BLaER1 treated with 17β-estradiol and CSF1 and Interleukin-3, amounts not matched to agents 10 nM and 100 nM (cell line): ENCODE data around the gene PLD5.
"Not testable (repeated sequence)": the region's sequence is repeated elsewhere in the genome, so short reads cannot be mapped to it uniquely, and the experiment has no call there.

Source experiments
- H3K27ac ChIP-seq, 11 experiments: shearing (Covaris generic); formaldehyde crosslinking; 2 replicates each; pipeline ENCODE4 v1.8.1; 2022
- H3K27me3 ChIP-seq, 11 experiments: shearing (Covaris generic); formaldehyde crosslinking; 2 replicates each; pipeline ENCODE4 v1.8.1; 2022
- H3K36me3 ChIP-seq, 11 experiments: shearing (Covaris generic); formaldehyde crosslinking; 2 replicates each; pipeline ENCODE4 v1.8.1; 2022
- H3K4me1 ChIP-seq, 10 experiments: shearing (Covaris generic); formaldehyde crosslinking; 2 replicates each; pipeline ENCODE4 v1.8.1; 2022
- H3K4me2 ChIP-seq, 11 experiments: shearing (Covaris generic); formaldehyde crosslinking; 2 replicates each; pipeline ENCODE4 v1.8.1; 2022
- H3K4me3 ChIP-seq, 10 experiments: shearing (Covaris generic); formaldehyde crosslinking; 2 replicates each; pipeline ENCODE4 v1.8.1; 2022
- H3K9ac ChIP-seq, 11 experiments: shearing (Covaris generic); formaldehyde crosslinking; 2 replicates each; pipeline ENCODE4 v1.8.1; 2022
- H3K9me3 ChIP-seq, 11 experiments: shearing (Covaris generic); formaldehyde crosslinking; replicated peaks in 1 of 11; 2 replicates each; pipeline ENCODE4 v1.8.1; 2022
- H4K20me1 ChIP-seq, 11 experiments: shearing (Covaris generic); formaldehyde crosslinking; 2 replicates each; pipeline ENCODE4 v1.8.1; 2022
- Cebpa-rat ChIP-seq, 11 experiments: shearing (Covaris generic); IDR thresholded peaks; 2 replicates each; pipeline ENCODE4 v1.8.1; 2022

PLD5 gene

DNA sequence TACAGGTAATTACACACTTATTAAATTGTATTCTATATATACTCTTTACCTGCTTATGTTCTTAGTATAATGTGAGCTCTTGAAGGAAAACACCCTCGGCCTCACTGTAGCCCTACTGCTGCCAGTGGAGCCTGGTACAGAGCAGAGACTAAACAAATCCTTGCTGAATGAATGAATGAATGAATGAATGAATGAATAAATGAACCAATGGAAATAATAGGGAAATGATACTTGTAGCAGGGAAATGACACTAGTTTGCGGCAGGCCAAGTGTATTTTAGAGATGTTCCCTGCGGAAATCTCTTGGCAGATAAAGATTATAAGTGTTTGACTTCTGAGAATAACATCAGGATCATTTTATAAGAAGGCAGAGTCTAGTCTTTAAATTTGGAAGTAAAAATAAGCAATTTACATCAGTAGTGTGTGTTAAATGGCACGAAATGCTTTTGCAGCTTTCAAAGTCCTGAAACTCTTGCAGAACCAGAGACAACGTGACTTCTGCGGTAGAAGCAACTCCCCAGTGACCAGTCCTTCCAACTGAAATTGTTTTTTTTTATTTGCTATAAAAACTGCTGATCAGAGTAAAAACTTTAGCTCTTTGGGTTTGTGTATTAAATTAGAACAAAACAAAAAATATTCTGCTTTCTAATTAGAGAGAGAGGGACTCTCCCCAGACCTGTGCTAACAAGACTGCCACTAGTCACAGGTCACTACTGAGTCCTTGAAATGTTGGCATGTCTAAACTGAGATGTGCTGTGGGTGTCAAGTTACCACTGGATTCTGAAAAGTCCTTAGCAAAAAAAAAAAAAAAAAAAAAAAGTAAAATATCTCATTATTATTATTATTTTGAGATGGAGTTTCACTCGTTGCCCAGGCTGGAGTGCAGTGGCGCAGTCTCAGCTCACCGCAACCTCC lies 326.3 kb downstream of the PLD5 start:
- peak overlapping the region in 4 of 11 experiments; percentile 21 to 43 (median 32); a peak in 7 of 22 replicates for H3K4me2 ChIP-seq
- H3K27ac ChIP-seq: no peak overlapping the region
- no peaks in the 10 kb centered on the region for H4K20me1 ChIP-seq
- no peaks in the 10 kb centered on the region for H3K27me3 ChIP-seq
- H3K9me3 ChIP-seq: no peaks in the 10 kb centered on the region
- peaks cover 0 to 12% (median 0%) of the 10 kb centered on the region in 10 experiments; a peak in 4 of 20 replicates for H3K4me1 ChIP-seq
- no peak for TF ChIP-seq Cebpa-rat (IDR thresholded peaks at IDR 0.05)
- H3K9ac ChIP-seq: no peak overlapping the region
- H3K4me3 ChIP-seq: no peak overlapping the region
- H3K36me3 ChIP-seq: no peaks in the 10 kb centered on the region

DNA sequence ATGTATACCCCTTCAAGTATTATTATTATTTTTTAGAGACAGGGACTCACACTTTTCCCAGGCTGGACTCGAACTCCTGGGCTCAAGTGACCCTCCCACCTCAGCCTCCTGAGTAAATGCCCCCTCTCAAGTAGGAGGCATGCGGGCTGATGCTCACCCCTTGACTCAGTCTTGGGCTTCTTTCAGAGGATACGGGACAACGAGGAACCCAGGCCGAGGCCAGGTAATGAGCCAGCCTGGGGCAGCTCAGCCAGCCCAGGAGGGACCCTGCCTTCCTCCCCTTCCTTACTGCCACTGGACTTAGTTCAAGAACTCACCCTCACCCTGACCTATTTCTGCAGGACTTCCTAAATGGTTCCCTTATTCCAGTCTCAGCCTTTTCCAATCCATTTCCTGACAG lies 327.6 kb downstream of the PLD5 start:
- Histone ChIP-seq H3K27me3 (no peaks in the 10 kb centered on the region), H3K9ac (no peak overlapping the region), H3K36me3 (no peaks in the 10 kb centered on the region), H3K9me3 (no peaks in the 10 kb centered on the region), H3K4me2 (no peak overlapping the region), H3K27ac (no peak overlapping the region), H3K4me3 (no peak overlapping the region), H4K20me1 (no peaks in the 10 kb centered on the region), H3K4me1 (peaks cover 0 to 12% (median 0%) of the 10 kb centered on the region in 10 experiments; a peak in 4 of 20 replicates)
- TF ChIP-seq Cebpa-rat (IDR thresholded peaks at IDR 0.05): no peak

- no peaks in the 10 kb centered on the region for H4K20me1 ChIP-seq
- H3K9ac ChIP-seq: no peak overlapping the region
- H3K36me3 ChIP-seq: no peaks in the 10 kb centered on the region
- peaks cover 0 to 12% (median 0%) of the 10 kb centered on the region in 10 experiments; a peak in 4 of 20 replicates for H3K4me1 ChIP-seq
- no peaks in the 10 kb centered on the region for H3K9me3 ChIP-seq
- TF ChIP-seq Cebpa-rat (IDR thresholded peaks at IDR 0.05): no peak
- no peak overlapping the region for H3K27ac ChIP-seq
- H3K4me3 ChIP-seq: no peak overlapping the region
- no peak overlapping the region for H3K4me2 ChIP-seq
- H3K27me3 ChIP-seq: no peaks in the 10 kb centered on the region
Measured at GRCh38 chr1:242196101-242196500, 328.4 kb downstream of the PLD5 start.

- Histone ChIP-seq H3K4me1 (peaks cover 0 to 17% (median 11%) of the 10 kb centered on the region in 10 experiments; a peak in 13 of 20 replicates), H3K4me3 (no peak overlapping the region)
- no peak for TF ChIP-seq Cebpa-rat (IDR thresholded peaks at IDR 0.05)
Measured at GRCh38 chr1:242189591-242189990, 334.9 kb downstream of the PLD5 start.

GRCh38 chr1:242187816-242188215 lies 336.7 kb downstream of the PLD5 start:
- H3K9me3 ChIP-seq: no peaks in the 10 kb centered on the region
- no peaks in the 10 kb centered on the region for H3K27me3 ChIP-seq
- 0 out of 22 replicates have a peak overlapping the region, but pooled peaks of 1 of the 11 experiments have one; percentile 9 for H3K27ac ChIP-seq
- H3K4me1 ChIP-seq: peaks cover 0 to 17% (median 11%) of the 10 kb centered on the region in 10 experiments; a peak in 13 of 20 replicates
- no peak overlapping the region for H3K4me3 ChIP-seq
- H3K4me2 ChIP-seq: peak overlapping the region in 5 of 11 experiments; percentile 7 to 45 (median 24); a peak in 5 of 22 replicates
- TF ChIP-seq Cebpa-rat (IDR thresholded peaks at IDR 0.05): no peak
- no peak overlapping the region for H3K9ac ChIP-seq
- H3K36me3 ChIP-seq: no peaks in the 10 kb centered on the region
- H4K20me1 ChIP-seq: no peaks in the 10 kb centered on the region

More at GRCh38 chr1:242189591-242189990, 334.9 kb downstream of the PLD5 start:
- no peaks in the 10 kb centered on the region for H3K27me3 ChIP-seq
- H3K27ac ChIP-seq: no peak overlapping the region
- H3K36me3 ChIP-seq: no peaks in the 10 kb centered on the region
- no peak overlapping the region for H3K9ac ChIP-seq
- H3K9me3 ChIP-seq: no peaks in the 10 kb centered on the region
- H4K20me1 ChIP-seq: no peaks in the 10 kb centered on the region
- H3K4me2 ChIP-seq: no peak overlapping the region

DNA sequence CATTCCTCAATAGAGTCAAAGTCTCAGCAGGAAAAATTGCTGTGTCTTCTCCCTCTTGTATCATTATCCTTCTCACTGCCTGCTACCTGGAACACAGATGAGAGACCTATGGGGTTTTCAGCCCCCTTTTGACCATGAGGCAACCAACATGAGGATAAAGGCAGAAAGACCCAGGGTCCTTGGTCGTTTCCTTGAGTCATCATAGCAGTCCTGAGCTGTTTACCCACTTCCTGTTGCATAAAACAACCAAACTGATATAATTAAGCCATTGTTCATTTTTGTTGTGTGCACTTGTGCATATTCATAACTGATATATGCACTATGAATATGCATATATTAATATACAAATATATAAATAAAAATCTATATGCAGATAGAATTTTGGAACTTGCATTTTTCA lies 337.3 kb downstream of the PLD5 start:
- H3K4me2 ChIP-seq: peak overlapping the region in 7 of 11 experiments; percentile 5 to 63 (median 43); a peak in 11 of 22 replicates
- H3K9me3 ChIP-seq: no peaks in the 10 kb centered on the region

GRCh38 chr1:242185731-242186130 lies 338.8 kb downstream of the PLD5 start:
- H3K27ac ChIP-seq: no peak overlapping the region
- H4K20me1 ChIP-seq: no peaks in the 10 kb centered on the region
- H3K36me3 ChIP-seq: no peaks in the 10 kb centered on the region

More for the DNA sequence above, 337.3 kb downstream of the PLD5 start:
- H3K9ac ChIP-seq: no peak overlapping the region
- TF ChIP-seq Cebpa-rat (IDR thresholded peaks at IDR 0.05): no peak
- no peaks in the 10 kb centered on the region for H3K27me3 ChIP-seq
- no peaks in the 10 kb centered on the region for H3K36me3 ChIP-seq
- H4K20me1 ChIP-seq: no peaks in the 10 kb centered on the region
- H3K4me1 ChIP-seq: peaks cover 0 to 17% (median 11%) of the 10 kb centered on the region in 10 experiments; a peak in 13 of 20 replicates
- no peak overlapping the region for H3K4me3 ChIP-seq
- peak overlapping the region in 3 of 11 experiments; percentile 5 to 39 (median 11); a peak in 2 of 22 replicates for H3K27ac ChIP-seq

GRCh38 chr1:242184955-242185354 lies 339.5 kb downstream of the PLD5 start:
- Histone ChIP-seq H3K27ac (no peak overlapping the region), H3K27me3 (no peaks in the 10 kb centered on the region), H3K4me1 (peaks cover 0 to 17% (median 11%) of the 10 kb centered on the region in 10 experiments; a peak in 13 of 20 replicates), H3K9me3 (no peaks in the 10 kb centered on the region), H3K36me3 (no peaks in the 10 kb centered on the region), H3K9ac (no peak overlapping the region), H4K20me1 (no peaks in the 10 kb centered on the region), H3K4me3 (no peak overlapping the region), H3K4me2 (no peak overlapping the region)
- no peak for TF ChIP-seq Cebpa-rat (IDR thresholded peaks at IDR 0.05)

More at GRCh38 chr1:242185731-242186130, 338.8 kb downstream of the PLD5 start:
- Histone ChIP-seq H3K4me2 (no peak overlapping the region; a peak in 1 of 22 replicates), H3K27me3 (no peaks in the 10 kb centered on the region), H3K4me1 (peaks cover 0 to 17% (median 11%) of the 10 kb centered on the region in 10 experiments; a peak in 13 of 20 replicates), H3K4me3 (no peak overlapping the region), H3K9ac (no peak overlapping the region), H3K9me3 (no peaks in the 10 kb centered on the region)
- TF ChIP-seq Cebpa-rat (IDR thresholded peaks at IDR 0.05): no peak

- not testable (repeated sequence) for H4K20me1 ChIP-seq, H3K4me2 ChIP-seq, H3K4me3 ChIP-seq, H3K9ac ChIP-seq, H3K27me3 ChIP-seq, H3K36me3 ChIP-seq, H3K27ac ChIP-seq, H3K4me1 ChIP-seq
- H3K9me3 ChIP-seq: peaks cover 0 to 12% (median 7%) of the 10 kb centered on the region in 11 experiments; a peak in 9 of 22 replicates
Measured at GRCh38 chr1:242179767-242180166, 344.7 kb downstream of the PLD5 start.
